ENCODE data around the gene MYO5B. TPM values are rescaled to one million over a fixed set of nuclear protein-coding genes. Genes with fewer than 3 reads are reported as not detected.

The MYO5B gene
- total and polyA plus RNA-seq, 8 donors, result 6.2 to 25.3 (median 12.6) TPM

DNA sequence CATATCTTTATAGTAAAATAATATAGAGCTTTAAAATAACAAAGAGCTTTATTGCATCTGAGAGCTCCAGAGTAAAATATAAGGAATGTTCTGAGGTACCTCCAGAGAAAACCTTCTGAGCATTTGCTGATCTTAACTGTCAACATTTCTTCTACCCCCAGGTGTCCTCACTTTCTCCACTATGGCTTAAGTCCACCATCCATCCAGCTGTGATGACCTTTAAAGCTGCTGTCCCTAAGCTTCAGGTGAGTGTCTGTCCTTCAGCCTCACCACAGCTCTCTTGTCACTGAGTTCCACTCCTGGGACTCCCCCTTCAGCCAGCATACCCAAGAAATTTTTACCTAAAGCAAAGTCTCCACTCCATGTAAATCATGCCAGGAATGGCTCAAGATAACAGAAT is 137.9 kb downstream of the MYO5B start:
- Histone ChIP-seq H3K4me1 (peaks cover 0 to 6% (median under 1%) of the 10 kb centered on the region in 3 donors), H3K27ac (no peak overlapping the region), H3K9me3 (no peaks in the 10 kb centered on the region), H3K36me3 (no peaks in the 10 kb centered on the region), H3K27me3 (no peaks in the 10 kb centered on the region), H3K4me3 (no peak overlapping the region)
- DNase-seq (no peak), FAIRE-seq (no peak), ATAC-seq (peak in 1 of 4 donors; percentile 20)
- TF ChIP-seq CTCF (IDR thresholded peaks at IDR 0.05), result no peak
- intact Hi-C loops (cut with DNase I), result loop anchor here in 1 of 3 donors (10.0 kb wide), 1 partner anchor 148 kb away; no protein-coding TSS in a partner anchor

DNA sequence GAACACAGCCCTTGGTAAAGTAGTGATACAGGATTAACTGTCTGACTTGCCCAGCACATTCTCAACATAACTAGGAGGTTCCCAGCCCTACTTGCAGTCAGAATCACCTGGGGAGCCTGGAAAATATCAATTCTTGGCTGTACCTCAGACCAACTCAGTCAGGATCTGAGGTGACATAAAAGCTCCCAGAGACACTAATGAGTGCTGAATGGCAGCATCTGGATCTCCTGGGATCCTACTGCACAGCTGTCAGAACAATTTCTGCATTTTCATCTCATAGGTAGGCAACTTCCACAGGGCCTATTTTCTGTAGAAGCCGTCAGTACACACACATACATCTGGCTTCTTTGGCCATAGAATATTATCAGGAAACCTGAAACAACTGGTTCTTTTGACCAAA is 138.8 kb downstream of the MYO5B start:
- Histone ChIP-seq H3K27me3 (no peaks in the 10 kb centered on the region), H3K4me1 (peaks cover 0 to 4% (median 0%) of the 10 kb centered on the region in 3 donors), H3K4me3 (no peak overlapping the region), H3K9me3 (no peaks in the 10 kb centered on the region), H3K36me3 (no peaks in the 10 kb centered on the region), H3K27ac (no peak overlapping the region)
- intact Hi-C loops (cut with DNase I), result loop anchor here in 1 of 3 donors (10.0 kb wide), 1 partner anchor 149 kb away; no protein-coding TSS in a partner anchor
- no peak for TF ChIP-seq CTCF (IDR thresholded peaks at IDR 0.05)
- ATAC-seq (no peak), DNase-seq (no peak), FAIRE-seq (no peak)
- 94 to 96% methylated on average over 1 of the region's 1 CpG for WGBS, 2 donors

- Histone ChIP-seq H3K4me1 (no peaks in the 10 kb centered on the region), H3K9me3 (no peaks in the 10 kb centered on the region), H3K27ac (no peak overlapping the region), H3K27me3 (no peaks in the 10 kb centered on the region), H3K36me3 (no peaks in the 10 kb centered on the region), H3K4me3 (no peak overlapping the region)
- intact Hi-C loops (cut with DNase I), result loop anchor here in 1 of 3 donors (10.0 kb wide), 1 partner anchor 149 kb away; no protein-coding TSS in a partner anchor
- WGBS, 2 donors, result 74 to 82% methylated on average over 4 of the region's 4 CpGs
- no peak for DNase-seq
- no peak for ATAC-seq
- TF ChIP-seq CTCF (IDR thresholded peaks at IDR 0.05), result no peak
- FAIRE-seq, result no peak
Measured at GRCh38 chr18:50055488-50055887, 139.5 kb downstream of the MYO5B start.

DNA sequence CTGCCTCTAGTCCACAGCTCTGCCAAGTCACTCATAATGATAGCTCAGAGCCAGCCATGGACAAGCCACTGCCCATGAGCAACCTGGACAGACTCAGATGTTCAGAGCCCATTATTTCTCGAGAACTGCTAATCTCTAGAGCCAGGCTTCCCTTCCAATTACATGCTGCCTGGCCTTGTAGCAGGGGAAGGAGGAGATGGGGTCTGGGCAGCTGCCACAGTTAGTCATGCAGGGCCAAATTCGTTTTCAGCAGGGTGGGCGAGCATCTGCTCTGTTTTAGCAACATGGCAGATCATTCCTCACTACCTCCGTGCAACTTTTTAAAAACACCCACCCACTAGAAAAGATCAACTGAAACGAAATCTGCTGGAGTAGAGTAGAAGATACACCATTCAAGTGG is 141.8 kb downstream of the MYO5B start:
- no peaks in the 10 kb centered on the region for H3K9me3 ChIP-seq
- H3K4me3 ChIP-seq, result no peak overlapping the region
- no peaks in the 10 kb centered on the region for H3K36me3 ChIP-seq
- no peaks in the 10 kb centered on the region for H3K4me1 ChIP-seq
- DNase-seq, result no peak
- no peak for FAIRE-seq
- 67% methylated on average over 5 of the region's 5 CpGs for WGBS, 2 donors
- intact Hi-C loops (cut with DNase I), result loop anchor here in 1 of 3 donors (10.0 kb wide), 1 partner anchor 152 kb away; no protein-coding TSS in a partner anchor
- H3K27me3 ChIP-seq, result no peaks in the 10 kb centered on the region
- TF ChIP-seq CTCF (IDR thresholded peaks at IDR 0.05), result no peak
- ATAC-seq, result no peak
- H3K27ac ChIP-seq, result no peak overlapping the region

DNA sequence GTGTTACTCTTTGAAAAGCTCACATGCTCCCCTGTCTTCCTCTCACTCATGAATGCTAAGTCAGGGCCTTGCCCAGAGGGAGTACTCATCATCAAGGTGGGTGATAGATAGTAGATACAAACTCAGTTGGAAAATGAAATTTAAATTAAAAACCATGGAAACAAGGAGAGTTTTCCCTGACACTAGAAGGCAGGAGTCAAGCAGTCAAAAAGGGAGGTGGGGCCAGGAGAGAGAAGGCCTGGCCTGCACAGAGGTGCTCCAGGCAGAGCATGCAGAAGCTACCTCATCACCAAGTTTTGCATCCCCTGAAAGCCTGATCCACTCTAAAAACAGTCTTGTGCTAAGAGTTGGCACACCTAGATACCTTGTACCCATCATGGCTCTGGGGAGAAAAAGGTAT is 143.7 kb downstream of the MYO5B start:
- FAIRE-seq (no peak), DNase-seq (no peak), ATAC-seq (peak in 3 of 4 donors; percentile 69 to 78 (median 72))
- no peak for TF ChIP-seq CTCF (IDR thresholded peaks at IDR 0.05)
- Histone ChIP-seq H3K9me3 (no peaks in the 10 kb centered on the region), H3K27ac (no peak overlapping the region), H3K4me3 (no peak overlapping the region), H3K4me1 (no peaks in the 10 kb centered on the region), H3K36me3 (no peaks in the 10 kb centered on the region), H3K27me3 (no peaks in the 10 kb centered on the region)
- intact Hi-C loops (cut with DNase I), result loop anchor here in 1 of 3 donors (10.0 kb wide), 1 partner anchor 154 kb away; no protein-coding TSS in a partner anchor
